MM.1S (cell line): ENCODE measurements around the gene LHPP.

ENCODE experiments used
- CTCF ChIP-seq: fragments of 300-600 bp; sonication (generic); IDR thresholded peaks from 2 replicates; pipeline ENCODE4 v1.5.1; 2016; ENCODE audit warnings: antibody characterized with exemption, low read length, mixed read lengths
- EZH2 ChIP-seq: fragments of 300-600 bp; sonication (generic); optimal IDR thresholded peaks from 2 replicates; pipeline ENCODE3; 2017; ENCODE audit warnings: low read depth, mild to moderate bottlenecking, antibody characterized with exemption, low read length, mixed read lengths

DNA sequence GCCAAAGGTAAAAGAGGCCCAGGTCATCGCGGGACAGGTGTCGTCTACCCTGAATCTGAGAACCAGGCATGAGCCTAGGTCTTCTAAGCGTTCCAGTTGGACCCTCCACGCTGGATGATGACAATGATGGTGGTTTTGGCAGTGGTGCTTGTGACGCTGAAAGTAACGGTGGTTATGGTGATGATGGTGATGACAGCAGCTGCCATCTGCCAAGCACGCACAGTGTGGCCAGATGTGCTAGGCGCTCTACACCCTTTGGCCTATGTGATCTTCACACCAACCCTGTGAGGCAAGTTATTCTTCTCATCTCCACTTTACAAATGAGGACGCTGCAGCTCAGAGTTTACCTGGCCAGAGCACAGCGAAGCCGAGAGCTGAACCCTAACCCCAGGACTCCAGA, 188.6 kb downstream of the LHPP start:
- no peak for TF ChIP-seq CTCF
- no peak for TF ChIP-seq EZH2
